Activated T-cell treated with anti-CD3 and anti-CD28 coated beads, Interleukin-2, amount 50 U/mL, for 48 hours (primary cell): ENCODE results near the gene KIF5A.
"Not testable (repeated sequence)": the region's sequence is repeated elsewhere in the genome, so short reads cannot be mapped to it uniquely, and the experiment has no call there.

Experiments
- DNase-seq, 2 experiments: peaks; one replicate each; pipeline ENCODE4 v3.0.0-alpha.2; 2020

The KIF5A gene

DNA sequence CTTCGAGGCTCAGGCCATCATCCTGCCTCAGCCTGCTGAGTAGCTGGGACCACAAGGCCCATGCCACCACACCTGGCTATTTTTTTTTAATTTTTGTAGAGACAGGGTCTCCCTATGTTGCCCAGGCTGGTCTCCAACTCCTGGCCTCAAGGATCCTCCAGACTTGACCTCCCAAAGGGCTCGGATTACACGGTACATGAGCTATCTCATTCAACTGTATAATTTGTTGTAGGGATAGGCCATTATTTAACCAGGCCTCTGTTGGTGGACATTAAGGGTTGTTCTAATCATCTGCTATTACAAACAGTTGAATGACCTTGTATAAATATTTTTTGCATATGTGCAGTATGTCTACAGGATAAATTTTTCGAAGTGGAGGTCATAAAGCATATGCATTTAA is 9.0 kb downstream of the KIF5A start:
- no peak for DNase-seq

DNA sequence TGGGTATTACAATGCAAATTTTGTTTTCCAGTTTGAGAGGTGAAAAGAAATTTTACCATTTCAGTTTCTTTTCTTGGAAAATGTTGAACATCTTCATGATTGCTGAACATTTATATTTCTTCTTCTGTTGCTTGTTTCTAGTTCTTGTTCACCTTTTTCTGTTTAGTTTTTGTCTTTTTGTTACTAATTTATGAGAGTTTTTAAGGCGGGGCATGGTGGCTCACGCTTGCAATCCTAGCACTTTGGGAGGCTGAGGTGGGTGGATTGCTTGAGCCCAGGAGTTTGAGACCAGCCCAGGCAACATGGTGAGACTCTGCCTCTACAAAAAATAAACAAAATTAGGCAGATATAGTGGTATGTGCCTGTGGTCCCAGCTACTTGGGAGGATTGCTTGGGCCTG is 10.7 kb downstream of the KIF5A start:
- no peak for DNase-seq

DNA sequence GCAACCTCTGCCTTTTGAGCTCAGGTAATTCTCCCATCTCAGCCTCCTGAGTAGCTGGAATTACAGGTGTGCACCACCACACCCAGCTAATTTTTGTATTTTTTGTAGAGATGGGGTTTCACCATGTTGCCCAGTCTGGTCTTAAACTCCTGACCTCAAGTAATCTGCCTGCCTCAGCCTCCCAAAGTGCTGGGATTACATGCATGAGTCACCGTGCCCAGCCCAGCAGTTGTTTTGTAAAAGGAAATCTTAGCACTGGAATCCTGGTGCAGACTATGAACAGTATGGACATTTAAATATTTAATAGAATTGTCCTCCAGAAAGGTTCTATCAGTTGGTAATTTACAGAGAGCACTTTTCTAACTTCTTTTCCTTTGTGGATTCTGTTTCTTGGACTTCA is 11.3 kb downstream of the KIF5A start:
- DNase-seq, result not testable (repeated sequence)

DNA sequence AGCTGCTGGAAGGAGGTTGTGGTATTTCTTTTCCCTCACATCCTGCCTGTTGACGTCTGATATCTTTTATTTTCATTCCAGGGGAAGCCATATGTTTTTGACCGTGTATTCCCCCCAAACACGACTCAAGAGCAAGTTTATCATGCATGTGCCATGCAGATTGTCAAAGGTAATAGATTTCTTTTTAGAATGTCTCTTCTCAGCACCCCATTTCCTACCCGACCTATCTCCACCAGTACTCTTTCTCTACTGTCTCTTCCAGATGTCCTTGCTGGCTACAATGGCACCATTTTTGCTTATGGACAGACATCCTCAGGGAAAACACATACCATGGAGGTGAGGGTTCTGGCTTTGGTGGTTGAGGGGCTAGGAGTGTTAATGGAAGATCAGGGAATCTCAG is 13.5 kb downstream of the KIF5A start:
- no peak for DNase-seq

DNA sequence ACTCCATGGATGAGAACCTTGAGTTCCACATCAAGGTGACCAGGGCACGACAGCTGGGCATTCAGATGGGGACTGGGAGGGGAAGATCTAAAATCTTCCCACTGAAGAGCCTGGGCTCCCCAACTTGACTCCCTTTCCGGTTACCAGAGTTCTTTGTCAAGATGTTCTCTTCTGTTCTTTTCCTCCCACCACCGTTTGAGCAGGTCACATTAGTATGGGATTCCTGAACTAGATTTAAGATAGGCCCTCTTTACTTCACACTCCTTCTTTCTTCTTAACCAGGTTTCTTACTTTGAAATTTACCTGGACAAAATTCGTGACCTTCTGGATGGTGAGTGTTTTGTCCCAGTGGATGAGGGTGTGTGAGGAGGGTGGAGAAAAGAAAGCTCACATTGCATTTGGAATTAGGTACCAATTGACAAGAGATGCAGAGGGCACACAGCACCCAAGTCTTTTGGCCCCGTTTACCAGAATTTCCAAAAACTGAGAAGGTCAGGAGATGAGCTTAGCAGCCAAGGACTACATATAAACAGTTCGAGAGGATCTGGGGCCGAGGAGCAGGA is 14.4 kb downstream of the KIF5A start:
- DNase-seq, result no peak

DNA sequence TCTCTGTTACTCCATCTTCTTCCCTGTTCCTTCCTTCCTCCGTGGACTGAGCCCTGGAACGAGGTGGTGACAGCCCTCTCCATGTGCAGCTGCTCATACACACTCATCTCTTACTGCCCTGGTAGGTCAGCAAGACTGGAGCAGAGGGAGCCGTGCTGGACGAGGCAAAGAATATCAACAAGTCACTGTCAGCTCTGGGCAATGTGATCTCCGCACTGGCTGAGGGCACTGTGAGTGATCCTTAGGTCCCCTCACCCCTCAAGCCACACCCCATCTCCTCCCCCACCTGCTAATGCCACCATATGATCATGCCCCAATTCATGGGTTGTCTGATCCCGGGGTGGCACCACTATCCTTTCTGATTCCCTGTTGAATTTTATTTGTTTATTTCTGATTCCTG is 19.0 kb downstream of the KIF5A start:
- DNase-seq, result no peak

DNA sequence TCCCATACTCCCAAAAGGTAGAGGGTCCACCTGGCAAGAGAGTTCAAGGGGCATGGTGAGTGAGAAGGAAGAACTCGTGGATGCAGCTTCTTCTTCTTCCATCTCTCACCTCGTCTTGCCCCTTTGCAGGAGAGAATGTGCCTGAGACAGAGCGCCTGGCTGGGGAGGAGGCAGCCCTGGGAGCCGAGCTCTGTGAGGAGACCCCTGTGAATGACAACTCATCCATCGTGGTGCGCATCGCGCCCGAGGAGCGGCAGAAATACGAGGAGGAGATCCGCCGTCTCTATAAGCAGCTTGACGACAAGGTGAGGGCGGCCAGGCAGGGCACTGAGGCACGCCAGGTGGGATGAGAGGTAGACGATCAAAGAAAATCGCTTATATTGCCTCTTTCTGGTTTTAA is 20.0 kb downstream of the KIF5A start:
- no peak for DNase-seq

DNA sequence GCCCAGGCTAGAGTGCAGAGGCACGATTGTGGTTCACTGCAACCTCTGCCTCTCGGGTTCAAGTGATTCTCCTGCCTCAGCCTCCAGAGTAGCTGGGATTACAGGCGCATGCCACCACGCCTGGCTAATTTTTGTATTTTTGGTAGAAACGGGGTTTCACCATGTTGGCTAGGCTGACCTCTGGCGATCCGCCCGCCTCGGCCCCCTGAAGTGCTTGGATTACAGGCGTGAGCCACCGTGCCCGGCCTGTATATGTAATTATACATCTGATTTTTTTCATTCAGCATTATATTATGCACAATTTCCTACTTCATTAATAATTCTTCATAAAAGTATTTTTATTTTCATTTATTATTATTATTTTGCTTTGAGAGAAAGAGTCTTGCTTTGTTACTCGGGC is 20.6 kb downstream of the KIF5A start:
- DNase-seq, result not testable (repeated sequence)

DNA sequence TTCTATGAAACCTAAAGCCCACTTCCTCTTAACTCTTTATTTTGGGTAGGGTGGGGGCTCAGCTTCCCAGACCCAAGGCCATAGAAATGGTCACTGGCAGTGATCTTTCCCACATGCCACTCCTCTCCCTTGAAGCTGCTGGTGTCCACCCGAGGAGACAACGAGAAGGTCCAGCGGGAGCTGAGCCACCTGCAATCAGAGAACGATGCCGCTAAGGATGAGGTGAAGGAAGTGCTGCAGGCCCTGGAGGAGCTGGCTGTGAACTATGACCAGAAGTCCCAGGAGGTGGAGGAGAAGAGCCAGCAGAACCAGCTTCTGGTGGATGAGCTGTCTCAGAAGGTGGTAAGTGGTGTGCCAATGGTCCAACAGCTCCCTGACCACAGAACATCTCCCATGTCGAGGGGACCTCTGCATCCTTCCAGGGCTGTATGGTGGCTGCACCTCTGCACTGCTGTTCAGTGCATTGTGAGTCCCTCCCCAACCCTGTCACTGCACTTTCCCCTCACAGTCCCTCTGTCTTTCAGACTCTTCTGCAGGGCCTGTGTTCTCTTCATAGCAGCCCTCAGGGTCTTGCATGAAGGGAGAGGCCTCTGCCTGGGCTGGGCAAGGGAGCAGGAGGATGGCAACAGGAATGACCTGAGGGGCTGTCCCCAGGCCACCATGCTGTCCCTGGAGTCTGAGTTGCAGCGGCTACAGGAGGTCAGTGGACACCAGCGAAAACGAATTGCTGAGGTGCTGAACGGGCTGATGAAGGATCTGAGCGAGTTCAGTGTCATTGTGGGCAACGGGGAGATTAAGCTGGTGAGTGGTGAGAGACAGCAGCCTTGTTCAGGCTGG is 22.3 kb downstream of the KIF5A start:
- DNase-seq, result no peak

DNA sequence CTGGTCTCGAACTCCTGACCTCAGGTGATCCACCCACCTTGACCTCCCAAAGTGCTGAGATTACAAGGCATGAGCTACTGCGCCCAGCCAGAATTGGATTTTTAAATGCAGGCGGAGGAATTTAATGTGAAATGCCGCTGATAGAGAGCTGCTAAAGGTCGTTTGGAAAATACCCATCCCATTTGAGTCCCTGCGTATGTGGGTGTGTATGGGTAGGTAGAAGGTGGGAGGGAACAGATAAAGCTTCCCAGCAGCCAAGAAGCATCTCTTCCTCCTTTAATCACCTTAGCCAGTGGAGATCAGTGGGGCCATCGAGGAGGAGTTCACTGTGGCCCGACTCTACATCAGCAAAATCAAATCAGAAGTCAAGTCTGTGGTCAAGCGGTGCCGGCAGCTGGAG is 25.0 kb downstream of the KIF5A start:
- no peak for DNase-seq

DNA sequence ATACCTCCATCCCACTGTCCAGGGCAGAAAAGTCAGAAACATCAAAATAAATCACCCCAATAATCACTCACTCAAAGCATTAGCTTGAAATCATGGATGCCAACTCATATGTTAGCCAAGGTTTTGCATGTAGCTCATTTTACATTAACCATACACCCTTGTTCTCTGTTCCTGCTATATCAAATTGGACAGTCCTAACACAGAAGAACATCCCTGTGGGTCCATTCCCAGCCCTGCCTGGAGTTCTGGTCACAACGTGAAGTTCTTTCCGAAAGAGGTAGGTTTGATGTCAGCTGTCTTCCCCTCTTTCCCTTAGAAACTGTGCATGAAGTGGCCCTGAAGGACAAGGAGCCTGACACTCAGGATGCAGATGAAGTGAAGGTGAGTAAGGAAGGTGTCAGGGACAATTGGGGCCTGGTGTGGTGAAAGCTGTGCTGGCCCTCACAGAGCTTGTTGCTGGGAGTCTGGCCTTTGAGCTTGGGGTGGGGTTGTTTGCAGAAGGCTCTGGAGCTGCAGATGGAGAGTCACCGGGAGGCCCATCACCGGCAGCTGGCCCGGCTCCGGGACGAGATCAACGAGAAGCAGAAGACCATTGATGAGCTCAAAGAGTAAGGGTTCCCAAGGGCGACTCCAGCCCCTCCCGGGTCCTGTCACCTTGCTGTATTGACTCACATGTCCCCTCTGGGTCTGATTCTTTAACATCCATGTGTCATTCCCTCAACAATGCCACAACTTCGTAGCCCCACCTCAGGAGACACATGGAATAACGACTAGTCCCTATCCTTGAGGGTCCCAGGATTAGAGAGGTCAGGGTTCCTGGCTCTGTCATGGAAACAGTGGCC is 26.1 kb downstream of the KIF5A start:
- DNase-seq, result no peak

DNA sequence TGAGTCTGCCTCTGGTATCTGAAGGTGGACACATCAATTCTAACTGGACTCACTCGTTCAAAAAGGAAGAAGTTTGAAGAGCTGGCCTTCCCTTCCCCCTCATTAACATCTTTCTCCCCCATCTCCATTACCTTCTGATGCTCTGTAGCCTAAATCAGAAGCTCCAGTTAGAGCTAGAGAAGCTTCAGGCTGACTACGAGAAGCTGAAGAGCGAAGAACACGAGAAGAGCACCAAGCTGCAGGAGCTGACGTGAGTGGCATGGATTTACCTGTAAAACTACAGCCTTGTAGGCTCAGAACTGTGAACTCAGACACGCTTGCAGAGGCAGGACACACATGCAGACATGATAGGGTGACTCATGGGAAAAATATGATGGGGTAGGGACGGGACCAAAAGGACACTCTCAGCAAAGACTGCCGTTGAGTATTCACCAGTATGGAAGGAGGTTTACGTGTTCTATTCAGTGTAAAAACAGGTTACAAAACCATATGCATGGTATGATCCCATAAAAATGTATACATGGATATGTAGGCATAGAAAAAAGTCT is 26.8 kb downstream of the KIF5A start:
- DNase-seq, result no peak

DNA sequence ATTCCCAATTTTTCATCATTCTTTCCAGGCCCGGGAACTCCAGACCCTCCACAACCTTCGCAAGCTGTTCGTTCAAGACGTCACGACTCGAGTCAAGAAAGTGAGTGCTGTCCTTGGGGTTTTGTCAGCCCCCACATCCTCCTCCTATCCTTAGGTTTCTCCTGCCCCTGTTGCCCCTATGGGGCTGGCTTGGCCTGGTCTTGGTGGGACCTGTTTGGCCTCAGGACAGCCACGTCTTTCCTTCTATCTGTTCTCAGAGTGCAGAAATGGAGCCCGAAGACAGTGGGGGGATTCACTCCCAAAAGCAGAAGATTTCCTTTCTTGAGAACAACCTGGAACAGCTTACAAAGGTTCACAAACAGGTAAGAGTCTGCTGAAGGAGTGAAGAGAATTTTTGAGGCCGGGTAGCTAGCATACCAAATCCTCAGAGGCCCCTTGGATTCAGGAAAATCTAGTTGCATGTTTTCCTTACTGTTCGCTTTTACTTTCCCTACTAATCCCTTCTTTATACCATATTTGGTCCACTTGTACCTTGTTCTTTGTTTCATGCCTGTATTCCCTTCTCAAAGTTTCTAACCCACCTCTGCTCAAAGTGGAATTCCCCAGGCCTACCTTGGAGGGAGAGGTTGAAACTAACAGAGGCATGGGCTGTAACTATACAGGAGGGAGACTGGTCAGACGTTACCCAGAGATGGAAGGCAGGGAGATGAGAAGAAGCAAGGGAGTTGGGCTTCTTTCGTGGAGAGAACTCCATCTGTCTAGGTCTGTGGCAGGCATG is 28.3 kb downstream of the KIF5A start:
- no peak for DNase-seq

DNA sequence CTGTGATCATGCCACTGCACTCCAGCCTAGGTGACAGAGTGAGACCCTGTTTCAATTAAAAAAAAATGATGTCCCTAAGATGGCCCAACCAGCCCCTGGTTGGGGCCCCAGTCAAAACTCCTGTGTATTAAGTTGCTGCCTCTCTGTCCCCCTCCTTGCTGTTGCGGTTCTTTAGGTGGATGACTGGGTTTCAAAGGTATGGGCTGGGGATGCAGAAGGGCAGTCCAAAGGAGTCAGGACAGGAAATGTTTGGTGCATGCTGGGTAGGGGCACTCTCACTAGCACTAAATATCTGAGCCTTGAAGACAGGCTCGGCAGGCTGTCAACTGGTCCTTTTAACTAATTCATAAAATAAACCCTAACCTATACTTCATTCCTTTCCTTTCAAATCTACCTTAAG is 29.2 kb downstream of the KIF5A start:
- no peak for DNase-seq

DNA sequence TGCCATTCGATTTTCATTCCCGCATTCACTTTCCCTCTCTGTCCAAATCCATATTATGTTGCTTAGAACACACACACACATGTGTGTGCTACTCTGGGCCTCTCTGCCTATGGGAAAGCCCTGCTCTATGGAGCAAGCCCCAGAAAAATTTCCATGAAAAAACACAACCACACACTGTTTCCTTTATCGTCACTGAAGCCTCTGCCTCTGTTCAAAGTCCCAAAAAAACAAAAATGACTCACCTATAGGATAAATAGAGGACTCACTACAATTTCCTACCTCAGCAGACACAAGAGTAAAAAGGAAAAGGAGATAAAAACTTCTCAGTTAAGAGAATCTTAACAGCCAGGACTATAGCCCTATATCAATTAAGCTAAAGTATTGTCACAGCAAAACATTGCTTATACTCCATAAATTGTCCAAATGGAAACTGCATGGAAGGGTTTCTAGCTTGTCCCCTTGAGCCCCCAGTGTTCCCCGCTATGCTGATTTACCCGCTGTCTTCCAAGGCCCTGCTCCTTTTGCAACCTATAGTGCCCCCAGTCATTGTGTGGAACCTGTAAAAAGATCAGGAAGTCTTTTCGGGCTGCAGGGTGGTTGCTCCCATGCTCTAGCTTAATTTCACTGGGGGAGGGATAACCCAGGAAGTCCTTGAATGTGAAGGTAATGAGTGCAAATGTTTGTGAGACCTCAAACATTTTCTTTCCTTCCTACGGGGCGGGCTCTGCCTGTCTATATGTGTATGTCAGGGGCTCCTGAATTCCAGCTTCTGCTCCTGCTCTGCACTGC is 30.0 kb downstream of the KIF5A start:
- no peak for DNase-seq

DNA sequence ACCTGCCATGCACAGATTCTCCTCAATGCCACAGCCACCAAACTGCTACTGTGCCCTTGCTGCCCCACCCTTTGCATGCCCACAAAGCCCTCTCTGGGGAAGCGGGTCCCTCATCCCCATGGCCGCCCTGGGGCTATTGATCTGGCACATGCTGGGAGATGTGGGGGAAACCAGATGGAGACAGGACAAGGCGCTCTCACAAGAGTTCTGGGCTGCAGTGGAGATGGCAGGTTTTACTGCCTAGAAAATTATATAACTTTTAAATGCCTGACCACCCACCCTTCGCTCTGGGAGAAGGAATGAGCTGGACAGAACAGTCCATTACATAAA is 30.6 kb downstream of the KIF5A start:
- DNase-seq, result no peak

DNA sequence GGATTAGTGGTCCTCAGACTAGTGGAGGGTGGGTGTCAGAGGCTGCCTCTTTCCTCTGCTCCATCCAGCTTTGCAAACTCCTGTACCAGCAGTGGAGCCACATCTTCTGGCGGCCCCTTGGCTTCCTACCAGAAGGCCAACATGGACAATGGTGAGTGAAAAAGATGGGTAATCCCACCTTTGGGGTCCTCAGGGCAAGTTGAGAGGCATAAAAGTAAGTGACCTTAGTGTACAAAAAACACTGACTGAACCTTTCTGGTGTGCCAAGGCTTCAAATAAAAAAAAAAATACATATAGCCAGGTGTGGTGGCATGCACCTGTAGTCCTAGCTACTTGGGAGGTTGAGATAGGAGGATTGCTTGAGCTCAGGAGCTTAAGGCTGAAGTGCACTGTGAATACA is 32.0 kb downstream of the KIF5A start:
- DNase-seq, result no peak

DNA sequence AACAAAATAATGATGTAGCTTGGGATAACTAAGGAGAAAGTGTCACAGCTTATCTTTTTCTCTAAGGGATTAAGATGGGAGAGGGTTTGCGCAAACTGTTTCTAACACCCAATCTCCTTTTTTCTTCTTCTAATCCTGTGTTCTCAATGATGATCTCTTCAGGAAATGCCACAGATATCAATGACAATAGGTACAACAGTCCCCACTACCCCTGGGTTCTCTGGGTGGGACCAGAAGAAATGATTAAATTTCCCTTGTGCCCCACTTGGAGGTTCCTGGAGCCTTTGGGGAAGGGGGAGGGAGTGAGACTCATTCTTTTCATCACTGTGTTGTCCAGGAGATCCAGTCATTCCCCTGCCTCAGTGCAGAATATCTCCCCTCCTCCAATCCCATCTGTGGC is 32.6 kb downstream of the KIF5A start:
- DNase-seq, result no peak

DNA sequence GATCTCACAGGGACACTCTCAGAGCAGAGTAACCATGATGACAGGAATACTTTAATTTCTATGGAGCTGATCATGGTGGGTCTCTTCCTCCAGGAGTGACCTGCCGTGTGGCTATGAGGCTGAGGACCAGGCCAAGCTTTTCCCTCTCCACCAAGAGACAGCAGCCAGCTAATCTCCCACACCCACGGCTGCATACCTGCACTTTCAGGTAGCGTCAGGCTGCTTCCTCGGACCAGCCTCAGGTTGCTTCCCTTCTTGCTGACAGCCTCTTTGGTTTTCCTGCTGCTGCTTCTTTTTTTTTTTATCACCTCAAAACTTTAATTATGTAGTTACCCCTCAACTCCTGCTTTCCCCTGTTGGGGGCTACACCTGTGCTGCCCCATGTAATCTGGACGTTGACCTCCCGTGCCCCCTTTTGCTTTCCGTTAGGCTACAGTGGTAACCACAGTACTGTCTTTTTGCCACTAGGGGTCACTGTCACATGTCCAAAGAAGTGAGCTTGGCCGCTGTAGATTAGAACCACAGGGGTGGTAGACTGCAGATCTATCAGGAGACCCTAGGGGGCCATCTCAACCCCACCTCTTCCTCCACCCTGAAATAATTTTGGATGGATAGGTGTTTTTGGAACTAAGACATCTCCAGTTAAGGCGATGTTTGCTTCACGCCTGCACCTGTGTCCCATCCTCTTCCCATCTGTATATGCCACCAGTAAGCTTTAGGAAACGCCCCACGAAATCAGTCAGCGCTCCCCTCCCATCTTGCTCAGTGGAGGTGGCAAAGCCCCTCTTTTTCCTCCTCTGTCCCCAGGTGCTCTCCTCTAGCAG is 33.4 kb downstream of the KIF5A start:
- DNase-seq, result peak; percentile 66 to 70

DNA sequence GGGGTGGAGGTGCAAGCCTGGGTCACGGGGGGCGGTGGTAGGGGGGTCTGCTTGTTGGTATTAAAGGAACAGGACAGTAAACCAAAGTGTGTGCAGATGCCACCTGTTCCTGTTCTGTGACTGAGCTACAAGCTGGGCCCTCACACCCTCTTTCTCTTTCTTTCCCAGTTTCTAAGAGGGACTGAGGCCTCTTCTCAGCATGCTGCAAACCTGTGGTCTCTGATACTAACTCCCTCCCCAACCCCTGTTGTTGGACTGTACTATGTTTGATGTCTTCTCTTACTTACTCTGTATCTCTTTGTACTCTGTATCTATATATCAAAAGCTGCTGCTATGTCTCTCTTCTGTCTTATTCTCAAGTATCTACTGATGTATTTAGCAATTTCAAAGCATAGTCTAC is 34.2 kb downstream of the KIF5A start:
- DNase-seq, result no peak

DNA sequence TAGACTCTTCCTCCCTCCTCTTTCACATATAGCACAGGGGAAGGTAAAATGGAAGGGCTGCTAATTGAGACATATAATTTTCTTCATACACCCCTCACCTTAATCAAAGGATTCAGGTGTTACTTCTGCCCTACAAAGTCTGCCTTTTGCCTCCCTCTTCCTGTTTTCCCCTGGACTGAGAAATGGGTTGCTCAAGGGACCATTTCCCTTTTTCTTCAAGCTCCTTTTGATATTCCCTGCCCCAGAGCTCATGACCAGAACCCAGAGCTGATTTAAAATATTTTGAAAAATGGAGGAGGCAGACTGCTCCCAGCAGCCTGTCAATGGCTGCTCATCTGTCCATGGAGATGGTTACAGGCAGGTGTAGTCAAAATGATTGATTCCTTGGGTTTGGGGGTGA is 34.8 kb downstream of the KIF5A start:
- no peak for DNase-seq
